RWPE1 (cell line): ENCODE data around the gene ARMC7.
"Not testable (repeated sequence)": the region's sequence is repeated elsewhere in the genome, so short reads cannot be mapped to it uniquely, and the experiment has no call there.

ENCODE experiments used
- CTCF ChIA-PET: fragments of 350-600 bp; sonication (Branson Sonifier 250); formaldehyde crosslinking; extraction: SDS; loops from one replicate; lab custom pipeline; 2021; lab: Yijun Ruan, JAX
- POLR2A ChIA-PET: fragments of 400-600 bp; formaldehyde crosslinking; extraction: SDS; loops from one replicate; lab custom pipeline; 2020; ENCODE audit warnings: antibody characterized with exemption; ENCODE audit not compliant: low non-redundant PET; lab: Yijun Ruan, JAX
- DNase-seq: peaks from one replicate; pipeline ENCODE4 v3.0.0; 2012; ENCODE audit warnings: low spot score
- H3K27ac ChIP-seq: fragments of 450-650 bp; 2 replicates; pipeline ENCODE4 v1.5.1; 2017
- TF ChIP-seq, protein P1 (sequence below): fragments of 450-650 bp; conservative IDR thresholded peaks from 2 replicates; pipeline ENCODE4 v1.5.1; 2017; ENCODE audit warnings: low read depth, mild to moderate bottlenecking

ARMC7 gene

DNA sequence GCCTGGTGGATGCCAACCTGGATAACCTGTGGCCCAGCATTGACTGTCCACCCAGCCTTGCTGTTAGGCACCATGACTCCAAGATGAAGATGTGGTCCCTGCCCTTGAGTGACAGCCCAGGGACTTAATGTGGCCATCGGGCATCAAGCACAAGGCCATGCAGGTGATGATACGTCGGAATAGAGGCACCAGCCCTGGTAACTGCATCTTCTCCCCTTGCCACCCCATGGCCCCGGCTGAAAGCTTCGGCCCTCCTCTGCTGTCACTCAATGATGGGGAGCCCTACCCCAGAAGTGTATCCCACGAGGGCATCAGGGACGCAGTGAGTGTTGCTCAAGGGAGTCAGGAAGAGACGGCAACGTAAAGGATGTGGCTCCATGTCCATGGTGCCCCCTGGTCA is 19.8 kb downstream of the ARMC7 start:
- DNase-seq, result no peak
- ChIA-PET CTCF (interaction anchor here (0.5 to 2.9 kb wide), 5 partner anchors 10 to 124 kb away, joined by 3 to 14 read pairs (median 4); no protein-coding TSS in a partner anchor), POLR2A (no interaction called here)
- peak overlapping the region; percentile 100 for H3K27ac ChIP-seq
- TF ChIP-seq, protein P1, sequence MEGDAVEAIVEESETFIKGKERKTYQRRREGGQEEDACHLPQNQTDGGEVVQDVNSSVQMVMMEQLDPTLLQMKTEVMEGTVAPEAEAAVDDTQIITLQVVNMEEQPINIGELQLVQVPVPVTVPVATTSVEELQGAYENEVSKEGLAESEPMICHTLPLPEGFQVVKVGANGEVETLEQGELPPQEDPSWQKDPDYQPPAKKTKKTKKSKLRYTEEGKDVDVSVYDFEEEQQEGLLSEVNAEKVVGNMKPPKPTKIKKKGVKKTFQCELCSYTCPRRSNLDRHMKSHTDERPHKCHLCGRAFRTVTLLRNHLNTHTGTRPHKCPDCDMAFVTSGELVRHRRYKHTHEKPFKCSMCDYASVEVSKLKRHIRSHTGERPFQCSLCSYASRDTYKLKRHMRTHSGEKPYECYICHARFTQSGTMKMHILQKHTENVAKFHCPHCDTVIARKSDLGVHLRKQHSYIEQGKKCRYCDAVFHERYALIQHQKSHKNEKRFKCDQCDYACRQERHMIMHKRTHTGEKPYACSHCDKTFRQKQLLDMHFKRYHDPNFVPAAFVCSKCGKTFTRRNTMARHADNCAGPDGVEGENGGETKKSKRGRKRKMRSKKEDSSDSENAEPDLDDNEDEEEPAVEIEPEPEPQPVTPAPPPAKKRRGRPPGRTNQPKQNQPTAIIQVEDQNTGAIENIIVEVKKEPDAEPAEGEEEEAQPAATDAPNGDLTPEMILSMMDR, result no peak

- ChIA-PET POLR2A (no interaction called here), CTCF (interaction anchor here (0.5 to 5.8 kb wide), 10 partner anchors 11 to 45 kb away, joined by 3 to 61 read pairs (median 4); no protein-coding TSS in a partner anchor)
- H3K27ac ChIP-seq, result peak overlapping the region; percentile 100
- DNase-seq, result no peak
- TF ChIP-seq, protein P1, result no peak
Measured at GRCh38 chr17:75130059-75130631, 20.4 kb downstream of the ARMC7 start.

DNA sequence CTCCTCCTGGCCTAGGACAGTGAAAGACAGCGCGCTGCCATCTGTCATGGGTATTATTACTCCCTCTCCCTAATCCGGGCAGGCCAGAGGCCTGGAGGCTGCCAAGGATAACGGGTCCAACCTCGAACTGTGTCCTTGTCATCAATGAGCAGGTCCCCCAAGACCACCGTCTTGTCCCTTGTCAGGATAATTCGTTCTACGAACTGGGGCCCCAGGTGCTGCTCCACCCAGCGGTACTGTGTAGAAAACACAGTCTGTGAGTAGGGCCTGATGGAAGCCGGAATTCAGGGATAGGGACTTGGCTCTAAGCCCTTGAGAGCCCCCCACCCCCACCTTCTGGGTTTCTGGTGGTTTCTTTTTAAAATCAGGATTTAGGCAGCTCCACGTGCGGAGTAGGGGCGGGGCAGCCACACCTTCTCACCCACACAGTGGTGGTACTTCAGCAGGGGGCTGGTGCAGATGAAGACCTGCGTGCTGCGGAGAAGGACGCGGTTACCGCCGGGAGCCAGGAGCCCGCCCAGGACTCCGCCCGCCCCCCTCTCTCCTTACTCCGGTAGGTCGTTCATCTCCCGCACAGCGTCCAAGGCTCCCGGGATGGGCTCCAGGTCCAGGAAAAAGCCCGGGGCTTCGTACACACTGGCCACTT is 21.0 kb downstream of the ARMC7 start:
- DNase-seq, result peak; percentile 54
- TF ChIP-seq, protein P1, result peak; percentile 62
- CTCF ChIA-PET, result interaction anchor here (0.6 to 5.8 kb wide), 9 partner anchors 14 to 61 kb away, joined by 3 to 61 read pairs (median 4); no protein-coding TSS in a partner anchor
- POLR2A ChIA-PET, result interaction anchor here (0.9 to 1.8 kb wide), 2 partner anchors 17 to 23 kb away, joined by 4 to 6 read pairs; no protein-coding TSS in a partner anchor
- H3K27ac ChIP-seq, result peak overlapping the region; percentile 100

DNA sequence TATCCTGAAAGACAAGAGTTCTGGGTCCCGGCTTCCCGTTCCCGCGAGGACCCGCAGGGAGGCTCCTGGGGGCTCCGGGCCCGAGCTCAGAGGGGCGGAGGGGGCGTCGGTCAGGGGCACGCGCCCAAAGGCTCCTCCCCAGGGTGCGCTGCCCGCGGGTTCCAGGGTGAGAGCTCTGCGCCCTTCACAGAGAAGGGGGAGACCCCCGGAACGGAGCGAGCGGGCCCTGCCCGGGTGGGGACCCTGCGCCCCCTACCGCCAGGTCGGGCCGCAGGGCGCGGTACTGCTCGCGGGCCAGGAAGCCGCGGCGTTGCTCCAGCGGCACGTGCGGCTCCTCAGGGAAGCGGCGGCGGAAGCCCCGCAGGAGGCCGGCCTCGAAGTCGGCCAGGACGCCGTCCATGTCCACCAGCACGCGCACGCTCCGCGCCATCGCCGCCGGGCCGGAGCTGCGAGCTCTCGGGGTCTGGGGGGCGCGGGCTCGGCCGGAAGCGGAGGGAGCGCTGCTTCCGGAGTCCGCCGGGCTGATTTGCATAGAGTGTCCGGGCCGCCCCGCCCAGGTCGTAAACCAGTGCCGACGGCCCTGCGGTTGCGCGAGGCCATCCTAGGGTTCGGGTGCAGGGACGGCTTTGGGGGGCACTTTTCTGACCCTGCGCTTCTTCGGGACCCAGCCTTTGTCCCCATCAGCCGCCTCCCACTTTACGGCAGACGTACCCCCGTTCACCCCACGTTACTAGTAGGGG is 21.7 kb downstream of the ARMC7 start, which contains the start of gene NT5C:
Gene NT5C, minus strand, starts transcription at position 465 of the 740 bp plus-strand sequence. Its CDS starts 35 bp downstream, at position 430.
- DNase-seq, result peak; percentile 68
- peak within 1 kb of the TSS; percentile 100 for H3K27ac ChIP-seq
- ChIA-PET CTCF (interaction anchor here (0.5 to 5.8 kb wide), 12 partner anchors 9 to 61 kb away, joined by 3 to 61 read pairs (median 4); no protein-coding TSS in a partner anchor), POLR2A (interaction anchor here (0.8 to 1.8 kb wide), 3 partner anchors 15 to 24 kb away, joined by 4 to 6 read pairs (median 5); no protein-coding TSS in a partner anchor)
- TF ChIP-seq, protein P1, result peak; percentile 78

DNA sequence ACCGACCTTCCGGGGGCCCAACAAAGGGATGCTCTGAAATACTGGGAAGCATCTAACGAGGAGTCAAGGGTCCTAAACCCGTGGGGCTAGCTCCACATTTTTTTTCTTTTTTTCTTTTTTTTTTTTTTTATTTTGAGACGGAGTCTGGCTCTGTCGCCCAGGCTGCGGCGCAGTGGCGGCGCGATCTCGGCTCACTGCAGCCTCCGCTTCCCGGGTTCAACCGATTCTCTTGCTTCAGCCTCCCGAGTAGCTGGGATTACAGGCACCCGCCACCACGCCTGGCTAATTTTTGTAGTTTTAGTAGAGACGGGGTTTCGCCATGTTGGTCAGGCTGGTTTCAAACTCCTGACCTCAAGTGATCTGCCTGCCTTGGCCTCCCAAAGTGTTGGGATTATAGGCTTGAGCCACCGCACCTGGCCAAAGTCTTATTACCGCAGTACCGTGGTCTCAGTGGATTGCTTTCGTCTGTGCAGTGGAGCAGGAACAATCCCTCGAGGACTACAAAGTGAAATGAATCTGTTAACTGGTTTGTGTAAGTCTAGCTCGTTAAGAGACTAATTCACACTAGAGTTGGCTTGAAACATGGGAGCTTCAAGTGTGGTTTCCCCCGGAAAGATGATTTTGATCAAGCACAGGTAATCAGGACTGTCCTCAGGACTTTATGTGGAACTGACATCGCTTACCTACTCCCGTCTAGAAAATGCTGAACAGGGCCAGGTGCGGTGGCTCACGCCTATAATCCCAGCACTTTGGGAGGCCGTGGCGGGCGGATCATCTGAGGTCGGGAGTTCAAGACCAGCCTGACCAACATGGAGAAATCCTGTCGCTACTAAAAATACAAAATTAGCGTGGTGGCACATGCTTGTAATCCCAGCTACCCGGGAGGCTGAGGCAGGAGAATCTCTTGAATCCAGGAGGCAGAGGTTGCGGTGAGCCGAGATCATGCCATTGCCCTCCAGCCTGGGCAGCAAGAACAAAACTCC is 22.5 kb downstream of the ARMC7 start:
- DNase-seq, result not testable (repeated sequence)
- H3K27ac ChIP-seq, result peak overlapping the region; percentile 100
- ChIA-PET CTCF (interaction anchor here (0.6 to 5.8 kb wide), 8 partner anchors 9 to 39 kb away, joined by 3 to 61 read pairs (median 4); no protein-coding TSS in a partner anchor), POLR2A (interaction anchor here (0.8 to 1.8 kb wide), 2 partner anchors 16 to 18 kb away, joined by 5 to 6 read pairs; no protein-coding TSS in a partner anchor)

DNA sequence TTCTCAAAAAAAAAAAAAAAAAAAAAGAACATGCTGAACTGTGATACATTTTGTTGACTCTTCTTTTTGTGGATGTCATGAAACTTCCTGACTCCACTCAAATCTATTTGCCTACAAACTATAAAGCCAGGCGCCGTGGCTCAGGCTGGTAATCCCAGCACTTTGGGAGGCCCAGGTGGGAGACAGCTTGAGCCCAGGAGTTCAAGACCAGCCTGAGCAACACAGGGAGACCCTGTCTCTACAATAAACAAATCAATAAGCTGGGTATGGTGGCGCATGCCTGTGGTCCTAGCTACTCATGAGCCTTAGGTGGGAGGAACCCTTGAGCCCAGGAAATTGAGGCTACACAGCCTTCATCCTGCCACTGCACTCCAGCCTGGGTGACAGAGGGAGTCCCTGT is 23.2 kb downstream of the ARMC7 start:
- TF ChIP-seq, protein P1, result no peak
- POLR2A ChIA-PET, result no interaction called here
- no peak for DNase-seq
- H3K27ac ChIP-seq, result peak overlapping the region; percentile 100
- CTCF ChIA-PET, result interaction anchor here (0.6 to 5.8 kb wide), 3 partner anchors 18 to 29 kb away, joined by 3 to 61 read pairs (median 3); no protein-coding TSS in a partner anchor

DNA sequence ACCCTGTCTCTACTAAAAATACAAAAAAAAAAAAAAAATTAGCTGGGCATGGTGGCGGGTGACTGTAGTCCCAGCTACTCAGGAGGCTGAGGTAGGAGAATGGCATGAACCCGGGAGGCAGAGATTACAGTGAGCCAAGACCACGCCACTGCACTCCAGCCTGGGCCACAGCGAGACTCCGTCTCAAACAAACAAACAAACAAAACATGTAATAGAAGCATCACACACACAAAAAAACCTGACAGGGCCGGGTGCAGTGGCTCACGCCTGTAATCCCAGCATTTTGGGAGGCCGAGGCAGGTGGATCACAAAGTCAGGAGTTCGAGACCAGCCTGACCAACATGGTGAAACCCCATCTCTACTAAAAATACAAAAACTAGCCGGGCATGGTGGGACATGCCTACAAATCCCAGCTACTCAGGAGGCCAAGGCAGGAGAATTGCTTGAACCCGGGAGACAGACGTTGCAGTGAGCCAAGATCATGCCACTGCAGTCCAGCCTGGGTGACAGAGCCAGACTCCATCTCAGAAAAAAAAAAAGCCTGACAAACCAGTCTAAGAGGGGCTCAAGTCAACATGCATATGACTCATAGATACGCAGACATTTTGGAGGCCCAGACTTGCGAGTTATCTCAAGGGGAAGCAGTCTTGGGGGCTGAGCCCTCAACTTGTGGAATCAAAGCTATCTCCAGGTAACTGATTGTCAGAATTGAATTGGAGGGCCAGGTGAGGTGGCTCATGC is 24.0 kb downstream of the ARMC7 start:
- peak overlapping the region; percentile 100 for H3K27ac ChIP-seq
- DNase-seq, POLR2A ChIA-PET: not testable (repeated sequence)
- CTCF ChIA-PET, result interaction anchor here (0.6 to 5.8 kb wide), 3 partner anchors 19 to 1047 kb away, joined by 3 to 61 read pairs (median 3); no protein-coding TSS in a partner anchor
